Vagina (tissue), 2 donors: ENCODE measurements around the gene OR51I1.

ENCODE experiments used
- POLR2A ChIP-seq, 2 donors: fragments of 450-650 bp; IDR thresholded peaks; one replicate each; pipeline ENCODE4 v1.6.1; 2017; ENCODE audit warnings: antibody characterized with exemption in 2 of 2, mild to moderate bottlenecking in 2 of 2, moderate library complexity in 2 of 2
- POLR2AphosphoS5 ChIP-seq, 2 donors: sonication (generic); formaldehyde crosslinking; IDR thresholded peaks; one replicate each; pipeline ENCODE4 v1.9.0; 2017; ENCODE audit warnings: antibody characterized with exemption in 2 of 2, mild to moderate bottlenecking in 2 of 2, low read depth in 1 of 2; ENCODE audit not compliant: insufficient read depth in 1 of 2
- TF ChIP-seq, protein P1 (sequence below), 3 experiments: fragments of 450-650 bp in 2 of 3; fragments of 200-600 bp in 1 of 3; sonication (generic) in 1 of 3; IDR thresholded peaks; one replicate each; pipeline ENCODE4 v1.5.1; 2017 to 2019; ENCODE audit warnings: antibody characterized with exemption in 3 of 3, mild to moderate bottlenecking in 2 of 3, moderate library complexity in 2 of 3

GRCh38 chr11:5486421-5486820 lies 45.1 kb upstream of the OR51I1 start:
- TF ChIP-seq, protein P1, sequence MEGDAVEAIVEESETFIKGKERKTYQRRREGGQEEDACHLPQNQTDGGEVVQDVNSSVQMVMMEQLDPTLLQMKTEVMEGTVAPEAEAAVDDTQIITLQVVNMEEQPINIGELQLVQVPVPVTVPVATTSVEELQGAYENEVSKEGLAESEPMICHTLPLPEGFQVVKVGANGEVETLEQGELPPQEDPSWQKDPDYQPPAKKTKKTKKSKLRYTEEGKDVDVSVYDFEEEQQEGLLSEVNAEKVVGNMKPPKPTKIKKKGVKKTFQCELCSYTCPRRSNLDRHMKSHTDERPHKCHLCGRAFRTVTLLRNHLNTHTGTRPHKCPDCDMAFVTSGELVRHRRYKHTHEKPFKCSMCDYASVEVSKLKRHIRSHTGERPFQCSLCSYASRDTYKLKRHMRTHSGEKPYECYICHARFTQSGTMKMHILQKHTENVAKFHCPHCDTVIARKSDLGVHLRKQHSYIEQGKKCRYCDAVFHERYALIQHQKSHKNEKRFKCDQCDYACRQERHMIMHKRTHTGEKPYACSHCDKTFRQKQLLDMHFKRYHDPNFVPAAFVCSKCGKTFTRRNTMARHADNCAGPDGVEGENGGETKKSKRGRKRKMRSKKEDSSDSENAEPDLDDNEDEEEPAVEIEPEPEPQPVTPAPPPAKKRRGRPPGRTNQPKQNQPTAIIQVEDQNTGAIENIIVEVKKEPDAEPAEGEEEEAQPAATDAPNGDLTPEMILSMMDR (IDR thresholded peaks at IDR 0.05), result no peak
- no peak for TF ChIP-seq POLR2A (IDR thresholded peaks at IDR 0.05)
- TF ChIP-seq POLR2AphosphoS5 (IDR thresholded peaks at IDR 0.05; ENCODE audit: insufficient read depth in 1 of 2, low read depth in 1 of 2), result no peak
